Esophagus squamous epithelium (tissue), 4 donors: Measurements from ENCODE around the gene SGSH.

ENCODE experiments used
- CTCF ChIP-seq, 6 experiments: fragments of 450-650 bp in 4 of 6; fragments of 200-600 bp in 2 of 6; sonication (generic) in 2 of 6; IDR thresholded peaks; one replicate each; pipeline ENCODE4 v1.5.1; 2016 to 2019; ENCODE audit warnings: antibody characterized with exemption in 6 of 6, mild to moderate bottlenecking in 4 of 6, moderate library complexity in 4 of 6
- POLR2A ChIP-seq, 4 donors: fragments of 450-650 bp; IDR thresholded peaks; one replicate each; pipeline ENCODE4 v1.6.1; 2017; ENCODE audit warnings: antibody characterized with exemption in 4 of 4, mild to moderate bottlenecking in 4 of 4, moderate library complexity in 3 of 4

GRCh38 chr17:80182845-80183223 is 37.3 kb downstream of the SGSH start:
- no peak for TF ChIP-seq CTCF (IDR thresholded peaks at IDR 0.05)
- TF ChIP-seq POLR2A (IDR thresholded peaks at IDR 0.05) = no peak
